ENCODE results near the gene TAGAP.
"Not testable (repeated sequence)": the region's sequence is repeated elsewhere in the genome, so short reads cannot be mapped to it uniquely, and the experiment has no call there.

Gene TAGAP

GRCh38 chr6:159043947-159044346 lies 844 bp downstream of the TAGAP start:
- DNase-seq: no peak

GRCh38 chr6:159043251-159043650 lies 1.5 kb downstream of the TAGAP start:
- DNase-seq: no peak

GRCh38 chr6:159042826-159043181 lies 2.0 kb downstream of the TAGAP start:
- no peak for DNase-seq

- DNase-seq: peak; percentile 89
Observed at GRCh38 chr6:159042003-159042825, 2.6 kb downstream of the TAGAP start.

- DNase-seq: no peak
Observed at GRCh38 chr6:159041181-159041580, 3.6 kb downstream of the TAGAP start.

- DNase-seq: no peak
Observed at GRCh38 chr6:159039885-159040258, 4.9 kb downstream of the TAGAP start.

- no peak for DNase-seq
Observed at GRCh38 chr6:159038914-159039884, 5.6 kb downstream of the TAGAP start.

GRCh38 chr6:159038318-159038717 lies 6.5 kb downstream of the TAGAP start:
- DNase-seq: not testable (repeated sequence)

- no peak for DNase-seq
Observed at GRCh38 chr6:159037756-159038290, 7.0 kb downstream of the TAGAP start.

GRCh38 chr6:159036673-159037072 lies 8.1 kb downstream of the TAGAP start:
- DNase-seq: no peak

GRCh38 chr6:159035891-159036290 lies 8.9 kb downstream of the TAGAP start:
- no peak for DNase-seq

- no peak for DNase-seq
Observed at GRCh38 chr6:159033160-159034049, 11.4 kb downstream of the TAGAP start.

- DNase-seq: no peak
Observed at GRCh38 chr6:159031846-159032245, 12.9 kb downstream of the TAGAP start.

- no peak for DNase-seq
Observed at GRCh38 chr6:159030168-159030567, 14.6 kb downstream of the TAGAP start.

GRCh38 chr6:159025224-159025623 lies 19.6 kb downstream of the TAGAP start:
- not testable (repeated sequence) for DNase-seq

- DNase-seq: no peak
Observed at GRCh38 chr6:159023893-159024292, 20.9 kb downstream of the TAGAP start.

- DNase-seq: no peak
Observed at GRCh38 chr6:159020011-159020410, 24.8 kb downstream of the TAGAP start.

GRCh38 chr6:159017757-159018559 lies 26.8 kb downstream of the TAGAP start:
- DNase-seq: no peak

- DNase-seq: no peak
Observed at GRCh38 chr6:159014406-159014805, 30.4 kb downstream of the TAGAP start.

GRCh38 chr6:159013229-159013628 lies 31.6 kb downstream of the TAGAP start:
- no peak for DNase-seq

- no peak for DNase-seq
Observed at GRCh38 chr6:159012201-159012600, 32.6 kb downstream of the TAGAP start.
